D341Med (cell line): ENCODE data around the gene SSH2.

Experiments
- DNase-seq: peaks from one replicate; pipeline ENCODE4 v3.0.0; 2012; ENCODE audit warnings: low spot score

SSH2 gene

GRCh38 chr17:29611351-29612093 lies 318.5 kb downstream of the SSH2 start:
- DNase-seq = no peak

- no peak for DNase-seq
These were observed 319.6 kb downstream of the SSH2 start for GRCh38 chr17:29610395-29610794.

DNA sequence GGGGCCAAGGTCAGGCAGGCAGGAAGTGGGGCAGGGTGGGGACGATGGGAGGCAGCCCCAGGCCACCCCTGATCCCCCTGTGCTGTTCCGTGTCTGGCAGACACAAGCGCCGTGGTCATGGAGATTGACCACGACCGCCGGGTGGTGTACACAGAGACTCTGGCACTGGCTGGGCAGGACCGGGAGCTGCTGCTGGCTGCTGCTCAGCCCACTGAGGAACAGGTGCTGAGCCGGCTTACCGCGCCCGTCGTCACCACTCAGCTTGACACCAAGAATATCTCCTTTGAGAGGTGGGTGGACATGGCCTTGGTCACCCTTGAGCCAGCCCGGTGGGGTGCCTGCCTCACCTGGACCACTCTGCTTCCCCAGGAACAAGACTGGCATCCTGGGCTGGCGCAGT lies 321.0 kb downstream of the SSH2 start:
- DNase-seq = no peak

DNA sequence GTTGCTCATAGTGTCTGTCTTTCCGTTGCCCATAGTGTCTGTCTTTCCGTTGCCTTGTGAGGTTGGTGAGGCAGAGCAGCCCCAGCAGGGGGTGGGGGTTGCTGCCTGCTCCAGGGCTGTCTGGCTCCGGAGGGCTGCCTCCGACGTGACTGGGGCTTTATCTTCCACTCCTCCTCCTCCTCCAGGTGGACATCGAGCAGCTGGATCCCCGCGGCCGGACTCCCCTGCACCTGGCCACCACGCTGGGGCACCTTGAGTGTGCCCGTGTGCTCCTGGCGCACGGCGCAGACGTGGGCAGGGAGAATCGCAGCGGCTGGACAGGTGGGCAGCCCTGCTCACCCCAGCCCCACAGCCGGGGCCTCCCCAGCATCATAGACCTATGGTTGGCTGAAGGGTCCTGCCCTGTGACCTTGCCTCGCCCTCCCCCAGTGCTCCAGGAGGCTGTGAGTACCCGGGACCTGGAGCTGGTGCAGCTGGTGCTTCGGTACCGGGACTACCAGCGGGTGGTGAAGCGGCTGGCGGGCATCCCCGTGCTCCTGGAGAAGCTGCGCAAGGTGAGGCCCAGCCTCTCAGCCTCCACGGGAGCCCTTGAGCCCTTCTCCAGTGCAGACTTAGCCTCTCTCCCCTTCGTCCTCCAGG lies 322.4 kb downstream of the SSH2 start:
- DNase-seq = no peak

DNA sequence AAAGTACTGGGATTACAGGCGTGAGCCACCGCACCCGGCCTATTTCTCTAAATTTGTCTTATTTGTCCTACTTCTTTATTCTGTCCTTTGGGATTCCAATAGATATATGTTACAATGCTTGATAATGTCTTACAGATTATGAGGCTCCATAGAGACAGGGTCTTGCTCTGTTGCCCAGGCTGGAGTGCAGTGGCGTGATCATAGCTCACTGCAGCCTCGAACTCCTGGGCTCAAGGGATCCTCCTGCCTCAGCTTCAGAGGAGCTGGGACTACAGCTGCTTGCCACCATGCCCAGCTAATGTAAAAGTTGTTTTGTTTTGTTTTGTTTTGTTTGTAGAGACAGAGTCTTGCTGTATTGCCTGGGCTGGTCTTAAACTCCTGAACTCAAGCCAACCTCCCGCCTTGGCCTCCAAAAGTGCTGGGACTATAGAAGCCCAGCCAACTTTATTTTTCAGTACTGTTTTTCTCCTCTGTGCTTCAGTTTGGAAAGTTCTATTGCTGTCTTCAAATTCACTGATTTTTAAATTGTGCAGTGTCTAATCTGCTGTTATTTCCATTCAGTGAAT lies 326.8 kb downstream of the SSH2 start:
- DNase-seq = no peak

GRCh38 chr17:29597361-29598172 lies 332.5 kb downstream of the SSH2 start:
- peak; percentile 75 for DNase-seq

GRCh38 chr17:29596811-29597210 lies 333.2 kb downstream of the SSH2 start:
- no peak for DNase-seq

DNA sequence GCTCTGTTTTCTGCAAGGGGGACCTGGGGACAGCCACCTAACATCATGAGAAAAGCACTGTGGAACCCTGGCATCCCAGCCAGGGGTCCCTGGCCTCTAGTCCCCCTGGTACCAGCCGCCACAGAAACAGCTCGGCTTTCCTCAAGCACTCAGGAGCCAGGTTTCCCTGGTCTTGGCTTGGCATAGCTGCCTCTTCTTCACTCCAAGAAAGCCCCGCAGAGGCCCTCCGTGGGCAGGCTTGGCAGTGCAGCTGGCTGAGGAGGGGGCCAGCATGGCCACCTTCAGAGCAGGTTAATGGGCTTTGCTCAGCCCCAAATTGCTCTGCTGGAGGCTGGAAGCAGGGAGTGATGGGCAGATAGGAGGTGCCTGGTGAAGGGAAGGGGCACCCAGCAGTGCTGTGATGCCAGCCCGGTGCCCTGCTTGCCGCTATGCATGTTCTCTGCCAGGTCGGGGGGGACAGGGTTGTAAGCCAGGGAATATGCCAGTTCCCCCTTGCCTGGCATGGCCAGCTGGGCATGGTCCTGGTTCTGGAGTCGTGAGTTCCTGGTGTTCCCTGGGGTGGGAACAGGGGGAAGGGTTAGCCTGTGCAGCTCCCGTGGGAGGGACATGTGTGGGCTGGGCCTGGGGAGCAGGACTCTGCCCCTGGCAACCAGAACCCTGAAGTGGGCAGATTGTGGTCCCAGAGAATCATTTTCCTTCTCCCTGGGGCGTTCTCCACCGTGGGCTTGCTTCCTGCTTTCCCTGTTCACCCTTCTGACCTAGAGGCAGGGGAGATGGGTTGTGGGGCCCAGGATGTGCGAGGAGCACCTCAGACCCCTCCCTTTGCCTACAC lies 333.9 kb downstream of the SSH2 start:
- no peak for DNase-seq

- no peak for DNase-seq
These were observed 334.7 kb downstream of the SSH2 start for GRCh38 chr17:29595107-29595942.

- no peak for DNase-seq
These were observed 335.4 kb downstream of the SSH2 start for GRCh38 chr17:29594519-29595090.

GRCh38 chr17:29593591-29594518 lies 336.2 kb downstream of the SSH2 start:
- peak; percentile 77 for DNase-seq

DNA sequence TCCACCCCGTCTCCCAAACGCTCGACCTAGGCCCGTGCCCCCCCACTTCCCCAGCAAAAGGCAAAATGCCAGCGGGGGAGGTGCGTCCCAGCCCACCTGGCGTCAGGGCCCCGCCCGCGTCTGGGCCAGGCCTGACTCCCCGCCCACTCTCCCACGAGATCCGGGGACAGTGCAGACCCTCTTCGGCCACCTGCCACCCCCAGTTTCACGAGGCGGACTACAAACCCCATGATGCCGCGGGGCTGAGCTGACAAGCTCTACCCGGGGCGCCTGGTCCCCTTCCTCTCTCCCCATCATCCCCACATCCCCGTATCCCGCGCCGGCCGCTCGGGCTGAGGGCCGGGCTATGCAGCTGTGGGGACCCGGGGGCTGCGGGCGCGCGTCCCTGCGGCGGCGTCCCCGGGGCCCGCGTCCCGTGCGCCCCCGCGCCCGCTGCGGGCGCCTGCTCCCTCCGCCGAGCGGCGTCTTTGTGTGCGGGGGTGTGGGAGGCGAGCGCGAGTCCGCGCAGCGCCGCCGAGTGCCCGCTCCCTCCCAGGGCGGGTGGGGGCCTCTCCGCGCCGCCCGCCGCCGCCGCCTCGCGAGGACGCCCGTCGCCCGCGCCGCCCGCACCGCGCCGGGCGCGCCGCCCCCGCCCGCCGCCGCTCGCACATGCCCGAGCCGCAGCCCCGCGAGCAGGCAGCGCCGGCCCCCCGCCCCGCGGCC lies 337.0 kb downstream of the SSH2 start, which contains the start of gene ANKRD13B:
TSS of gene ANKRD13B (plus strand) at position 283 of the 702 bp plus-strand sequence. CDS start 490 bp downstream, outside the sequence.
- DNase-seq = peak; percentile 87

DNA sequence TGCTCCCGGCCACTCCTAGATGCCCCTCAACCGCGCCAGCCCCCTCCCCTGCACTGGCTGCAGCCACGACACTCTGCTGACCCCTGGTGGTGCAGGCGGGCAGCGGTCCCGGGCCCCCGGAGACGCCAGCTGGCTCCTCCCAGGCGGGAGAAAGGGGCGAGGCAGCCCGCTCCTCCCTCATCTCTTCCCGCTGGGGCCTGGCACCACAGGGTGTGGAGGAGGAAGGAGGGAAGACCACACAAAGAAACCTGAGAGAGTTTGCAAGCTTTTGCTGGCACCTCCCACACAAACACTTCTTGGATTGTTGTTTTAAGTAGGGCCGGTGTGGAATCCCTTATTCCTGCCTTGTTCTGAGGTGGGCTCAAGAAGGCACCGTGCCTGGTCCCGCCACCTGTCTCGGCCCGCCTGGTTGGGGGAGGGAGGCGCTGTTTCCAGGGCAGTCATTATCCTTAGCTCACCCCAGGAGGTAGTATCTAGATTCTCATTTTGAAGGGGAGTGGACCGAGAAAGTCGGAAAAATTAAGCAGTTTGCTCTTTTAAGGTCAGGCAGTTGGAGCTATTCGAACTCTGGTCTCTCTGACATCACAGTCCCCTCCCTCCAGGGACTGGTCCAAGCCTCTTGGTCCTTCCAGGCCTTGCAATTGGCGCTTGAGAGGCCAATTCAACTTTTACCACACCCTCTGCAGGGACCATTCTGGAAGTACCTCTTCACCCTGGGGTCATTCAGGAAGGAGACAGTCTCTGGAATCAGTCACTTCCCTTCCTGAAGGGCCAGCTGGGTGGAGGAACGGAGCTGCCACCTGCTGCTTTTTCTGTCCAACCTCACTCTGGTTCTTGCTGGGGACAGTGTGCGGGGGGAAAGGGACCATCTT lies 338.1 kb downstream of the SSH2 start:
- DNase-seq = peak; percentile 97

GRCh38 chr17:29591146-29591736 lies 338.8 kb downstream of the SSH2 start:
- peak; percentile 75 for DNase-seq

DNA sequence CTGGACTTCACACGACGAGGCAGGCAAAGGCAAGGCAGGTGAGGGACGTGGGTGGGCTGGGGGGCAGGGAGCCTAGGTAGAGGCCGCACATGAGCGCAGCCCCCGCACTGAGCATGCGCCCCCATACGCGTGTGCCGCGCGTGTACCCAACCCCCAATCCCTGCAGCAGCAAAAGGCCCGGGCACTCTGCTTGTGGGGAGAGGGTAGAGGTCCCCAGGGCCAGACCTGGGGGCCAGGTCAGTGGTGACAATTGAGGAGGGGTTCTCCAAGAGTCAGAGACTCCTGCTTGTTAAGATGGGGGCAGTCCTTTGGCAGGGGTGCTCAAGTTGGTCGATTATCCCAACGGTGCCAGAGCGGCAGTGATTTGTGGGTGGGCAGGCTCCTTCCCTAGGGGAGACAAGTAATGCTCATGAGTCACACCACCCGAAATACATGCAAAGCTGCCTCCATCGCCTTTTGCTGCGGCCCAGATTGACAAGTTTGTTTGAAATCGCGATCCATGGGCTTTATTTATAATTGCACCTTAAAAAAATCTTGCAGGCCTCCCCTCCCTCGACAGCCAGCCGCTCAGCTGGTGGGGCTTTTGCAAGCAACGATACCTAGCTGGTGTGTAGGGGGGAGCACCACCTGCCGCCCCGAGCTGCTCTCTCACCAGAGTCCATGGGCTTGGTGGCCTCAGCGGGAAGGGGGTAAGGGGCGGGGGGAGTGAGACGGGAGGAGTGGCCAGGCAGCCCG lies 339.4 kb downstream of the SSH2 start:
- peak; percentile 73 for DNase-seq
